NCI-H1105 (cell line): ENCODE measurements around the gene PARN.
"Not testable (repeated sequence)": the region's sequence is repeated elsewhere in the genome, so short reads cannot be mapped to it uniquely, and the experiment has no call there.

ENCODE experiments used
- DNase-seq: peaks from one replicate; lab custom pipeline; 2025; lab: John Stamatoyannopoulos, UW

The PARN gene

DNA sequence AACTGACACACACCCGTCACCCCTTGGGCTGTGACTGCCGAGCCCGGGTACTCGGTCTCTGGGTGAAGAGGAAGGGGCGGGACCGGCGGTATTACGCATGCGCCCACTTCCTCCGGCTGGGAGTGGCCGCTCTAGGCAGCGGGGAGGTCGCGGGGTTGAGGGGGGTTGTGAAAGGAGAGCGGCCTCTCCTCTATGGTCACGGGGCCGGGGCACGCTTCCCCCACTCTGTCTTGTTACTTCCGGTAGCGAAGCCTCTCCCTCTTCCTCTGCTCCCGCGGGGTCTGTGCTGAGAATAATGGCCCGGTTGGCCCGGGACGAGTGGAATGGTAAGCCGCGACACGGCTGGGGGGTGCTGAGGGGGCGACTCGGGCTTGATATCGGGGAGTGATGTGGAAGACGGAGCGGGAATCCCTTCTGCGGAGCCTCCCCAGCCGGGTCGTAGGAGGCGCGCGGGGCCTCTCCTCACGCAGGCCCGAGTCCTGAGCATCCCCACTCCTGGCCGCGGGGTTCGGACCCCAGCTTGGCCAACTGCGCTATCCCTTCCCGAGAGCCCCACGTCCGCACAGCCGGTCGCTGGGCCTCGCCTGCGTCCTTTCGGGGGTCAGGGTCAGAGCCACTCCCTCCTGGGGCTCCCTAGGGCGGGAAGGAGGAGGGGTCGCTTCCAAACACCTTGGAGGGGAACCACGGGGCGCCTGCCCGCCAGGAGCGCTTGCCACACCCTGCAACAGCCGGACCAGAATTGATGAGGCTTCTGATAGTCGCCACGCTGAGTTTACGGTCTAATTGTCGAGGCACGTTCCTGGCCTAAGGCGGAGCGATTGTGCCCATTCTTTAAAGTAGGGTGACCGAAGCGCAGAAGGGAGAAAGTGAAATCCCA, 2.9 kb upstream of the PARN start, which contains the start of gene BFAR:
Gene BFAR (plus strand): TSS at position 259 of the 877 bp plus-strand sequence. CDS start 11,396 bp downstream, outside the sequence.
- DNase-seq, result peak; percentile 94

DNA sequence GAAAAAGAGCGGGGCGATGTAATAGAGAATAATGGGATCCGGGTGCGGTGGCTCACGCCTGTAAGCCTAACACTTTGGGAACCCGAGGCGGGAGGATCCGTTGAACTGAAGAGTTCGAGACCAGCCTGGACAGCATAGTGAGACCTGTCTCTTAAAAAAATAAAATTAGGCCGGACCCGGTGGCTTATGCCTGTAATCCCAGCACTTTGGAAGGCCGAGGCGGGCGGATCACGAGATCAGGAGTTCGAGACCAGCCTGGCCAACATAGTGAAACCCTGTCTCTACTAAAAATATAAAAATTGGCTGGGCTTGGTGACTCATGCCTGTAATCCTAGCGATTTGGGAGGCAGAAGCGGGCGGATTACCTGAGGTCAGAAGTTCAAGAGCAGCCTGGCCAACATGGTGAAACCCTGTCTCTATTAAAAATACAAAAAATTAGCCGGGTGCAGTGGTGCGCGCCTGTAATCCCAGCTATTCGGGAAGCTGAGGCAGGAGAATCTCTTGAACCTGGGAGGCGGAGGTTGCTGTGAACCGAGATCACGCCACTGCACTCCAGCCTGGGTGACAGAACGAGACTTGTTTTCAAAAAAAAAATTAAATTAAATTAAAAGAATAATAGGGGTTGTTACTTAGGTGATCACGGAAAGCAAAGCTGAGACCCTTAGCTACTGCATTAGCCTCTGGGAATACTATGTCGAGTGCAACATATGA, 715 bp upstream of the PARN start:
- DNase-seq, result not testable (repeated sequence)

DNA sequence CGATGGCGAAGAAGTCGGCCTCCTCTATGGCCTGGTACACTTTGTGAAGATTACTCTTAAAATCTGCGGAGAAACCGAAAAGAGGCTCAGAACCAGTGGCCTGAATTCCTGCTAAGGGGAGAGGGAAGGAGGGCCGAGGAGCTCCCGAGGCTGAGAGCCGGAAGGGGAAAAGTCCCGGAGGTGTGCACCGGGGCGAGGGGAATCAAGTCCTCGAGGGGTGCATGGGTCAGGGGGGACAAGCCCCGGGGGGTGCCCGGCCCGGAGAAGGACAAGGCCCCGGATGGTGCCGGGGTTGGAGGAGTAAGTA, 495 bp downstream of the PARN start:
- no peak for DNase-seq

DNA sequence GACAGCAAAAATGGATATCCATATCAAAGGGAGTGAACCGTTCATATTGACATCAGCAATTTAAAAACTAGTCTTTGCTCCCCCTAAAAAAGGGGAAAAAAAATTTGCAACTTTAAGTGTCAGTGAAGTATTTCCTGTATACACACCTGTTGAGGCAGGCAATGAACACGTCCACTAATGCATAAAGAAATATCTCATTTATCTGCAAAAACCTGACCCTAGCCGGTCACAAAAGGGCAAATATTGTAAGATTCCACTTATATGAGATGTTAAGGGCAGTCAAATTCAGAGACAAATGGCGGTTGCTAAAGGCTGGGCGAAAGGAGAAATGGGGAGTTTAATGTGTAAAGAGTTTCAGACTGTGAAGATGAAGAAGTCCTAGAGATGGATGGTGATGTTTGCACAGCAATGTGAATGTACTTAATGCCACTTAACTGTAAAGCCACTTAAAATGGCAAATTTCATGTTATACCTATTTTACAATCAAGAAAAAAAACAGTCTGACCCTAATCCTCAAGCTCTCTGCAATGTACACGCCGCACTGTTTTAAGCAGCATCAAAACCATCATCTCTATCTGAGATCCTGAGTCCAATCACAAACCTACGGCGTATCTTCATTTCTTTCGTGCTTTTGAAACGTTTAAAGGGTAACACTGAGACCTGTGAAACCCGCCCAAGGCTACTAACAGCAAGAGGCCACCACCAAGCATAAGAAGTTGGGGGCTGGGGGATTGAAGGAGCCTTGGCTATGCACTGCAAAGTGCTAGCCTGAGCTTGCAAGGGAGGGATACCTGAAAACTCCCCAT, 1.1 kb downstream of the PARN start:
- DNase-seq, result no peak

DNA sequence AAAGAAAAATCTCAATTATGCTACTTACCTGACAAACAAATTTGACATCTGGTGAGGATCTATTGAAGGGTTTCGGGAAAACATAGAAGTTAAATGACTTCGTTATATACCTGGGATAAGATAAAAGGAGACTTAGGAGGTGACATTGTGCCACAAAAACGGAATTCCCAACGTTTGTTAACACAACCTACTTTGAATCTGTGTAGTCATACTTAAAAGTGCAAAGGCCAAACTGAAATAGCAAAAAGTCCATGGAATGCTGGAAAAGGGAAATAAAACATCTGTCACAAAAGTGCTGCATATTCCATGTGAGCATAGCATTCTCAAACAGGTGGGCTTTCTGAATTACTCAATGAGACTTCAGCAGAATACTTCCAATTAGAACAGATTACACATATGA, 3.0 kb downstream of the PARN start:
- DNase-seq, result no peak

DNA sequence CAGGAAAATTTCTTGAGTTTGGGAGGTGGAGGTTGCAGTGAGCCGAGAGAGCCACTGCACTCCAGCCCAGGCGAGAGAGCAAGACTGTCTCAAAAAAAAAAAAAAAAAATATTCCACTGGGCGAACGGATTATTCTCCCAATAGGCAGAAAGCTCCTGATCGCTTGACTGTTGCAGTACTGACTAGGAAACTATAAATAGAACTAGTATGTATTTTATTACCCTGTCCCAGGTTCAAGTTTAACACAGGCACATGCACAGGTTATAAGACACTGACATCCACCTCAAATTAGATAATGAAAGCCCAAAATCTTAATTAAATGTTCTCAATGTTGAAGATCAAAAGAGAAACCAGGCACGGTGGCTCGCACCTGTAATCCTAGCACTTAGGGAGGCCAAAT, 11.5 kb downstream of the PARN start:
- DNase-seq, result no peak

DNA sequence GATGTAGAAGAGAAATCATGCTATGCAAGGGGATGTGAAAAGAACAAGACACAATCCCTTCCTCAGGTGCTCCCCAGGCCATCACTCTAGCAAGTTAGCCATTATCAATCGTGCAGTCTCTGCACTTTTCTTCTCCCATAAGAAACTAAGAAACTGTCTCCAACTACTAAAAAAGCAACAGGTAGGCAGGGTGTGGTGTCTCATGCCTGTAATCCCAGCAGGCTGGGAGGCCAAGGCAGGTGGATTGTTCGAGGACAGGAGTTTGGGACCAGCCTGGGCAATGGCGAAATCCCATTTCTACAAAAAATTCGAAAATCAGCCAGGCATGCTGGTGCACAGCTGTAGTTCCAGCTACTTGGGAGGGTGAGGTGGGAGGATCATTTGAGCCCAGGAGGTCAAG, 13.8 kb downstream of the PARN start:
- DNase-seq, result no peak

DNA sequence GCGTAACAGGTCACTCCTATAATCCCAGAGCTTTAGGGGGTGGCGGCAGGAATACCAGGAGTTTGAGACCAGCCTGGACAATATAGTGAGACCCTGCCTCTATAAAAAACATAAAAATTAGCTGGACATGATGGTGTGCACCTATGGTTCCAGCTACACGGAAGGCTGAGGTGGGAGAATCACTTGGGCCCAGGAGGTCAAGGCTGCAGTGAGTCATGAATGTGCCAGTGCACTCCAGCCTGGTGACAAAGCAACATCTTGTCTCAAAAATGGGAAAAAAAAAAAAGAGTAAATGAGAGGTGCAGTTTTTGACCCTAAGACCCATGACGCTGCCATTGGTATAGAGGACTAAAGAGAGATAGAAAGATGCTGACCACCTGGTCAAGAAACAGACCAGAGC, 16.1 kb downstream of the PARN start:
- DNase-seq, result no peak

DNA sequence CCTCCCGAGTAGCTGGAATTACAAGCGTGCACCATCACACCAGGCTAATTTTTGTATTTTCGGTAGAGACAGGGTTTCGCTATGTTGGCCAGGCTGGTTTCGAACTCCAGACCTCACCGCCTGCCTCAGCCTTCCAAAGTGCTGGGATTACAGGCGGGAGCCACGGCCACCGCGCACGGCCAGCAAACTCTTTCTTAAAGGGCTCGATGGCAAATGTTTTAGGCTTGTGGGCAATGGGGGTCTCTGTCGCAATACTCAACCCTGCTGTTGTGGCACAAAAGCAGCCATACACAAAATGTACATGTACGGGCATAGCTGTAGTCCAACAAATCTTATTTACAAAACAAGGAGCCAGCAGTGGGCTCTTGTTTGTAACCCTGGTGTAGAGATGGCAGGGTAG, 18.4 kb downstream of the PARN start:
- no peak for DNase-seq

DNA sequence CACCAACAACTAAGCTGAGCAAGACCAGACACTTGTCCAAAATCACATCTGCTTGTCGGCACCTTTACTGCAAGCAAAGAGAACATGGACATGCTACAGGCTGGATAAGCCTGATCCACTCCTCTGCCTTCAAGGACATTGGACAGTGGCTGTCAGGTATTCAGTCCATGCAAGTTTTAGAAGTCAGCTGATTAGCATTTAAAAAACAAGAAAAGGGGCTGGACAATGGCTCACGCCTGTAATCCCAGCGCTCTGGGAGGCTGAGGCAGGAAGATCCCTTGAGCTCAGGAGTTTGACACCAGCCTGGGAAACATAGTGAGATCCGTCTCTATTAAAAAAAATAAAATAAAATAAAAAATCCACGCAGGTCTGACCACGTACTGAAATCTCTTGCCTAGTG, 20.3 kb downstream of the PARN start:
- no peak for DNase-seq

DNA sequence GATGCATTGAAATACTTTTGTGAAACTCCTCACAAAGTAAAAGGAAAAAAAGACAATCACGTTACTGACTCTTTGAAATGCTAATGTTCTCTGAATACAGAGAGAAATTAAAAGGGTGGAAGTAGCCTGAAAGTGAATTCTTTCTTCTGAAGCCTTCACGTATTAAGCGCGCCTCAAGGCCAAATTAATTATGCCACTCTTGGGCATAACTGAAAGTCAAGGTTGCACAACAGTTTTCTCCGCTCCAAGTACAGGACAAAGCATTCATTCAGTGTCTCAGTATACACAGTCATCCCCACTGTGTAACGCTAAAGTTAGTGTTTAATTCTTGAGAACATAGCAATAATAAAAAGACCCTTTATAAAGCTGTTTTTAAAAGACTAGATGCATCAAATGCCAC, 21.5 kb downstream of the PARN start:
- DNase-seq, result no peak

DNA sequence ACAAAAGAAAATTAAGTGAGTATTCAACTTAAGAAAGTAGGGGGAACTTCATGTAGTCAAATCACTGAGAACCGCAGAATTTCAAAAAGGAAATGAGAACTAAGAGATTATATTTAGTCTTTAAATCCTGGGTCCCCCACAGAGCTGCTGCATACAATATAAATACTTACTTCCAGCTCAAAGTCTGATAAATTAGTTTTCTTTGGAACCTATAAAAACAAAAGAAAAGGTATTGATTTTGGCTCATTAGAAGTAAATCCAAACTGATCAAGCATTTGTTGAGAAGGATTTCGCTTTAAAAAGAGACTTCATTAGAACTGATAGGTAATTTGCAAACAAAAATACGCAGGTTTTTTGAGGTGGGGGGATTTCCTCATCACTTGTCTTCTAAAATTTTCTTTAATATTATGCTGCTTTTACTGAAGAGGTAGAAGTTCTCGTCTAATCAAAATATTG, 21.9 kb downstream of the PARN start:
- DNase-seq, result no peak

DNA sequence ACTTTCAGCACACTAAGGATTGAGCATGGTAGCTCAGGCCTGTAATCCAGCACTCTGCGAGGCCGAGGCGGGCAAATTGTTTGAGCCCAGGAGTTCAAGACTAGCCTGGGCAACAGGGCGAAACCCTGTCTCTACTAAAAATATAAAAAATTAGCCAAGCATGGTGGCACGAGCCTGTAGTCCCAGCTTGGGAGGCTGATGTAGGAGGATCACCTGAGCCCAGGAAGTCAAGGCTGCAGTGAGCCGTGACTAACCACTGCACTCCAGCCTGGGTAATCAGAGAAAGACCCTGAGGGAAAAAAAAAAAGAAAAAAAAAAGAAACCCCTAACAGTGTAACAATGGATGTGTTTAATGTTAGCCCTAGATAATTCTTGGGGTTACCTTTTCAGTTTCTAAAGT, 24.0 kb downstream of the PARN start:
- no peak for DNase-seq

DNA sequence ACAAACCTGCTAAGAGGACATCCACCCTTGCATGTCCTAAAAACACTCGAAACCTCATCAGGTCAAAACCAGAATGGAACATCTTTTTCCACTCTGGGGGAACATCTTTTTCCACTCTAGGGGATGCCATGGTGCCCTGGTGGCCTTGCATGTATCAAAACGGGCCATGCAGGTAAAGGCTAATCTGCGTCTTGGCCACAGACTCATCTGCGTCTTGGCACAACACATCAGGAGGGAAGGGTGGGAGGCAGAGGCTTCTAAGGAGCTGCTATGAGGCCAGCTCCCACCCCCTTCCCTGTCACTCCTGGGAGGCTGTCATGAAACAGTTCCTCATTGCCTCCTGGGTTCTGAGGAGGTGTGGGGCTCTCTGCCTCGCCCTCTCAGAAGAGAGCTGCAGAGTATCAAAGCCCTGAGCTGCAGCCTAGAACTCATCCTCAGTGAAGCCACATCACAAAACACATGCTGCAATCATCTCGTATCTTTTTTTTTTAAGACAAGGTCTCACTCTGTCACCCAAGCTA, 27.6 kb downstream of the PARN start:
- DNase-seq, result no peak

DNA sequence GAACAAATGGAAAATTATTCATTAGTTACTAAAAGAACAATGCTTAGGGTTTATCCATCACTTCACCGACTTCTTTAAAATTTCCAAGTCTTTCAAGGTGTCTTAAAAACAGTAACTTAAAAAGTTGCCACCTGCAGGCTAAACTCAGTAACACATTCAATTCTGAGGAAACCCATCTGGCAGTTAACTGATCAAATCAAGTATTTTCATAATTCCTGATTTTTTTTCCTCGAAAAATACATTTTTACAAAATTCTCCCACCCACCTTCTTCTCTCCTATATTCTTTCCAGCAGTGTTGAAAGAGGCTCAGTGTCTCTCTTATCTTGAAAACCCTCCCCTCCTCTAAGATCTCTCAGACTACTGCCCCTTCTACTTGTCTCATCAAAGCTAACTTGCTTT, 29.9 kb downstream of the PARN start:
- DNase-seq, result no peak

DNA sequence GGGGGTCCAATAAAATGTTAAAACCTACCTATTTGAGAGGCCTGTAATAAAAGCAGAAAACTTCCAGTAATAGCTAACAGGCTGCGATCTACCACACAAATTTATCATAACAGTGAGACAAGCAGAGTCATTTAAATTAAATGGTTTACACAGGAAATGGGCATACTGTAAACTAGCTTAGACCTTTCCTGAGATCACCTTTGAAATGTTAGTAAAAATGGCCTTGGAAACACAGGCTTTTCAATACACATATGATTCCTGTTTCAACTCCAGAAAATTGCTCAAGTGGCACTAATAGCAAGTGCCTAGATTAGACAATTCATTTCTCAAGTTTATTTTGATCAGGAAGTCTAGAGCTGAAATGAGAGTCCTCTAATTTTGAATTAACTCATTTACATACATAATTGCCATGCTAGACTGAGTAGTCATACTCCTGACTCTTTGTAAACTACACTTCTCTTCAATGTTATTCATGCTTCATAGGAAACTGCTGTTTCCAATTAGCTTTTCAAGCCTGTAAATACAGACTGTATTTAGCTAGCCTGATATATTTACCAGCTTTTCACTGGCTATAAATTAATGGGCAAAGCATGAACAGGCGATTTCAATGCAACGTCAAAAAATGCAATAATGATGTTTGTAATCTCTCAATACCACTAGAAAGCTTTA, 43.3 kb downstream of the PARN start:
- no peak for DNase-seq

DNA sequence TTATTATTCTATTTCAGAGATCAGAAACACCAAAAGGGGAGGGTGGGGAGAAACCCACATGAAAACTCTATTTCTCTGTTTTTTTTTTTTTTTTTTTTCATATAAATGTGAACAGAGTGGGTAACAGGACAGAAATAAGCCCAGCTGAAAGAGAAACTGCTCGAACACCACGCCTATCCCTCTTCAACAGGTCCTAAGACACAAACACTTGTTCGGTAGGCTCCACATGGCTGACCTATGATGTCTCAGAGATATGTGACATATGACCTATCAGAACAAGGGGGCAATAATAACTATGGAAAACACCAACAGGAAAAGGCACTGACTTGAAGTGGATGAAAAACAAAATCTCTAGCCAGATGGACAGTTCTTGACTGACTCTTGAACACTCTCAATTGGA, 44.8 kb downstream of the PARN start:
- no peak for DNase-seq

DNA sequence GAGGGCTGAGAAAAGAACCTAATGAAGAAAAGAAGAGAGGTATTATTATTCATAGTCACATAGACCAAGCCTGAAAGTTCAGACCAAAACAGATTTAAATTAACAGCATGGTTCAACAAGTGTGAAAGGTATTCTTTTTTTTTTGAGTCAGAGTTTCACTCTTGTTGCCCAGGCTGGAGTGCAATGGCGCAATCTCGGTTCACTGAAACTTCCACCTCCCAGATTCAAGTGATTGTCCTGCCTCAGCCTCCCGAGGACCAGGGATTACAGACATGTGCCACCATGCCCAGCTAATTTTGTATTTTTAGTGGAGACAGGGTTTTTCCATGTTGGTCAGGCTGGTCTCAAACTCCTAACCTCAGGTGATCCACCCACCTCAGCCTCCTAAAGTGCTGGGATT, 49.1 kb downstream of the PARN start:
- not testable (repeated sequence) for DNase-seq

DNA sequence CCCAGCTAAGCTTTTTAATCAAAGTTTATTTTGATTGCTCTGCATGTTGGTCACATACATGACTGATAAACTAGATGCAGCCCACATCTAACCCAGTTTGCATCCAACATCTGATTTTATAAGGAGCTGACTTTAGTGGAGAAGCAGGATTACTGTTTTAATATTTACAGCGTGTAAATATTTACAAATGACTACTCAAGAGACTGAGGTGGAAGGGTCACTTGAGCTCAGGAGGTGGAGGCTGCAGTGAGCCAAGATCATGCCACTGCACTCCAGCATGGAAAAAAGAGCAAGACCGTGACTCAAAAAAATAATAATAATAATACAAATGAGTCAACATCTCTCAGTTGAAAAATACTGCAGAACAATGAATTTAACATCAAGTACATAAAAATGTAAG, 50.8 kb downstream of the PARN start:
- no peak for DNase-seq

DNA sequence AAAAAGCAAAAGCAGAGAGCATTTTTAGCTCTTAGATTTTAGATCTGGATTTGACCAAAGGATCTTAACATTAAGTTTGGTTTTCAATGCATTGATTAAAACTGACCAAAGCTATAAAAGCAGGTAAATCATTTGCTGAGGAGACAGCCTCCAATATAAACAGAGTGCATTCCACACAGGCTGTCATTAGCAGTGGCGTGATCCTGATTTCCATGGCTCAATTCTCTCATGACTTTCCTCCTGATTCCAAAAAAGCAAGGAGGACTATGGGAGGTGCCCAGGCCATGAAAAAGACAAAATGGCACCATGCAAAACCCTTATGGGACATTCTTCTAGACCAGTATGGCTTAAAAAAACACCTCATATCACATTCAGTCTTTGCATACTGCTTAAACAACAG, 53.5 kb downstream of the PARN start:
- DNase-seq, result no peak

DNA sequence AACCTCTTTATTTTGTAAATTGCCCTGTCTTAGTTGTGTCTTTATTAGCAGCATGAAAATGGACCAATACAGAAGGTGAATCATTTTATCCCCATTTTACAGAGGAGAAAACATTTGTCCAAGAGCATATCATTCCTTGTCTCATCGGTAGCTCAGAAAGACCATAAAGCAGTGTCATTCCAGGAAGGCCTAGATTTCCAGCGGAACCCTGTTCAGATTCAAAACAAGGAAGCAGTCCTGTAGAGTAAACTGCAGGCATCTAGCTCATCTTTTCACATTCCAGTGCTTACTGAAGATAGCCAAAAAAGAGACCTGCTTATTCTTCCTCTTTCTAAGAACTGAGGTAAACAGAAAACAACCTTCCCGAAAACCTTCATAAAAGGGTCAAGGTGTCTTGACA, 54.0 kb downstream of the PARN start:
- no peak for DNase-seq
